NCI-H774 (cell line): ENCODE measurements around the gene LAMB4.

Experiments
- DNase-seq: peaks from one replicate; lab custom pipeline; 2025; lab: John Stamatoyannopoulos, UW

Gene LAMB4

GRCh38 chr7:108143658-108144420 lies 13.7 kb upstream of the LAMB4 start:
- no peak for DNase-seq

- DNase-seq: no peak
Observed at GRCh38 chr7:108142675-108143259, 12.6 kb upstream of the LAMB4 start.

- no peak for DNase-seq
Observed at GRCh38 chr7:108142180-108142579, 12.0 kb upstream of the LAMB4 start.

GRCh38 chr7:108140671-108141070 lies 10.5 kb upstream of the LAMB4 start:
- DNase-seq: no peak

- no peak for DNase-seq
Observed at GRCh38 chr7:108138911-108139310, 8.8 kb upstream of the LAMB4 start.

- DNase-seq: no peak
Observed at GRCh38 chr7:108137993-108138392, 7.8 kb upstream of the LAMB4 start.

- no peak for DNase-seq
Observed at GRCh38 chr7:108137040-108137439, 6.9 kb upstream of the LAMB4 start.

- DNase-seq: no peak
Observed at GRCh38 chr7:108136191-108136688, 6.1 kb upstream of the LAMB4 start.

GRCh38 chr7:108135446-108136190 lies 5.5 kb upstream of the LAMB4 start:
- no peak for DNase-seq

GRCh38 chr7:108134486-108134885 lies 4.3 kb upstream of the LAMB4 start:
- no peak for DNase-seq

GRCh38 chr7:108132551-108133265 lies 2.5 kb upstream of the LAMB4 start:
- DNase-seq: no peak

- no peak for DNase-seq
Observed at GRCh38 chr7:108129018-108129965, 869 bp downstream of the LAMB4 start.

- no peak for DNase-seq
Observed at GRCh38 chr7:108128514-108128913, 1.6 kb downstream of the LAMB4 start.

- DNase-seq: no peak
Observed at GRCh38 chr7:108127461-108127860, 2.7 kb downstream of the LAMB4 start.

GRCh38 chr7:108124820-108125219 lies 5.3 kb downstream of the LAMB4 start:
- no peak for DNase-seq

- DNase-seq: no peak
Observed at GRCh38 chr7:108122181-108122580, 8.0 kb downstream of the LAMB4 start.

GRCh38 chr7:108120933-108121332 lies 9.2 kb downstream of the LAMB4 start:
- DNase-seq: no peak

GRCh38 chr7:108120196-108120595 lies 10.0 kb downstream of the LAMB4 start:
- no peak for DNase-seq

GRCh38 chr7:108118959-108119358 lies 11.2 kb downstream of the LAMB4 start:
- DNase-seq: no peak

GRCh38 chr7:108114117-108114841 lies 15.9 kb downstream of the LAMB4 start:
- no peak for DNase-seq
